T-helper 17 cell (primary cell): Measurements from ENCODE around the gene EIF2A. TPM values are rescaled to one million over a fixed set of nuclear protein-coding genes. Genes with fewer than 3 reads are reported as not detected.
"Not testable (repeated sequence)": the region's sequence is repeated elsewhere in the genome, so short reads cannot be mapped to it uniquely, and the experiment has no call there.

Experiments used
- ATAC-seq: fragments of 150-1000 bp; cut with Tn5 transposase; 2 replicates; pipeline ENCODE4 v1.10.0; 2021; ENCODE audit warnings: mild to moderate bottlenecking, moderate library complexity
- DNase-seq, 3 donors: peaks; one replicate each; pipeline versions ENCODE4 v3.0.0 to v3.0.0-alpha.2; 2020 to 2021
- H3K9me3 ChIP-seq: one replicate; pipeline ENCODE4 v1.7.0; 2013; ENCODE audit warnings: low read length, mild to moderate bottlenecking; ENCODE audit not compliant: control insufficient read depth, poor library complexity, severe bottlenecking
- H3K27ac Mint-ChIP-seq: one replicate; pipeline ENCODE4 v1.8.0; 2022; ENCODE audit warnings: mild to moderate bottlenecking, moderate library complexity, mixed read lengths
- H3K27me3 Mint-ChIP-seq: one replicate; pipeline ENCODE4 v1.8.0; 2022; ENCODE audit warnings: mixed read lengths
- H3K36me3 Mint-ChIP-seq: one replicate; pipeline ENCODE4 v1.8.0; 2022; ENCODE audit warnings: low read depth, mixed read lengths
- H3K4me1 Mint-ChIP-seq: one replicate; pipeline ENCODE4 v1.8.0; 2022; ENCODE audit warnings: mild to moderate bottlenecking, mixed read lengths
- H3K4me3 Mint-ChIP-seq: one replicate; pipeline ENCODE4 v1.8.0; 2022; ENCODE audit warnings: mild to moderate bottlenecking, moderate library complexity, mixed read lengths
- total RNA-seq, 4 donors: library from RNA in 2 of 4; stranded (reverse) in 2 of 4; gene quantifications; one replicate each; pipeline ENCODE4 v1.2.3 and lab custom pipeline; 2022 to 2026

Gene EIF2A
- 100 to 1,000 TPM; 132 to 144 TPM for total RNA-seq
- total RNA-seq (lab: John Stamatoyannopoulos, UW): 146 to 193 reads per million in 2 donors

DNA sequence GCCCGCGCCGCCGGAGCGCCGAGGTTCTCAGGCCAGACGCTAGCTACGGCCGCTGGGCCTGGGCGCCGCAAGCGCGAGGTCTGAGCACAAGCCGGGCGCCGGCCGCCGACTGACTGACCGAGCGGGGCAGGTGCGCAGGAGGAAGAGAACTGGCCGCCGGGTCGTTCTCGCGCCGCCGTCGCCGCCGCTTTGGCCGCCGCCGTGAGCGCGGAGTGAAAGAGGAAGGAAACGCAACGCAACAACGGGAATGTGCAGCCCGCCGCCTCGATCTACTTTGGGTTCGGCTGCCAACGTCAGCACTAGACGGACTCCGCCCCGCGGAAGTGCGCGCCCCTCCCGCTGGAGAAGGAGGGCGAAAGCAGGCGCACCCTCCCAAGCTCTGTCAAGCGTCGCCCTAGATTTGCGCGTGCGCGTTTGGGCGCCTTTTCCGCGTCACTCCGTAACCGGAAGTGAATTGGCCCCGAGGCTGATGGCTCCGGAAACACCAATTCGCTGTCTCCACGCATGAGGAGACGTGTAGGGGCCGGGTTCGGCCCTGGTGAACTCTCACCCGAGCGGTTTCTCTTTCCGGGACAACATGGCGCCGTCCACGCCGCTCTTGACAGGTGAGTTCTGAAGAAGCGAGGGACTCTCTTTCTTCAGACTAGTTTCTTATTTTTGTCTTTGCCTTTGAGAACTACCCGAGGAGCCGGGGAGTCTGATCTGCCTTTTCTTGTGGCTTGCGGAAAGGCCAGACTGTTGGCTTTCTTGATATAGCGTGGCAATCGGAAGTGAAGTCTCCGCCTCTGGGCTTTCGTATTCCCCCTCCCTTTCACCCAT, at the start of gene EIF2A, which contains the start of gene SERP1:
Gene EIF2A, plus strand, starts transcription at position 562 of the 819 bp plus-strand sequence. Its CDS starts 16 bp downstream, at position 578.
Gene SERP1, minus strand, starts transcription at position 271 of the 819 bp plus-strand sequence. CDS start 361 bp downstream, outside the sequence.
- peaks cover 50% of the 10 kb centered on the region for H3K4me1 Mint-ChIP-seq
- H3K36me3 Mint-ChIP-seq: no peaks in the 10 kb centered on the region
- H3K27me3 Mint-ChIP-seq: no peaks in the 10 kb centered on the region

GRCh38 chr3:150497956-150498355, 48.6 kb upstream of the EIF2A start:
- Mint-ChIP-seq H3K4me3 (no peak overlapping the region), H3K36me3 (no peaks in the 10 kb centered on the region), H3K27me3 (peaks cover 6% of the 10 kb centered on the region), H3K27ac (no peak overlapping the region), H3K4me1 (peaks cover 2% of the 10 kb centered on the region)
- ATAC-seq (no peak), DNase-seq (no peak)
- H3K9me3 ChIP-seq: no peaks in the 10 kb centered on the region

More for the DNA sequence above, at the start of gene EIF2A, which contains the start of gene SERP1:
- H3K9me3 ChIP-seq: no peaks in the 10 kb centered on the region
- ATAC-seq (peak; percentile 90), DNase-seq (peak; percentile 98 to 99 (median 99))
- Mint-ChIP-seq H3K27ac (peak within 1 kb of the TSS; percentile 96), H3K4me3 (peak within 1 kb of the TSS; percentile 97)

- H3K27me3 Mint-ChIP-seq: peaks cover 22% of the 10 kb centered on the region
- not testable (repeated sequence) for H3K27ac Mint-ChIP-seq, H3K4me1 Mint-ChIP-seq, H3K36me3 Mint-ChIP-seq, H3K4me3 Mint-ChIP-seq, H3K9me3 ChIP-seq, ATAC-seq, DNase-seq
Measured at GRCh38 chr3:150500960-150501359, 45.6 kb upstream of the EIF2A start.

GRCh38 chr3:150503402-150504099, 43.0 kb upstream of the EIF2A start:
- peaks cover 2% of the 10 kb centered on the region for H3K9me3 ChIP-seq
- H3K36me3 Mint-ChIP-seq: no peaks in the 10 kb centered on the region
- H3K27ac Mint-ChIP-seq: no peak overlapping the region
- H3K27me3 Mint-ChIP-seq: peaks cover 33% of the 10 kb centered on the region
- ATAC-seq: no peak
- H3K4me3 Mint-ChIP-seq: no peak overlapping the region
- no peaks in the 10 kb centered on the region for H3K4me1 Mint-ChIP-seq
- no peak for DNase-seq

DNA sequence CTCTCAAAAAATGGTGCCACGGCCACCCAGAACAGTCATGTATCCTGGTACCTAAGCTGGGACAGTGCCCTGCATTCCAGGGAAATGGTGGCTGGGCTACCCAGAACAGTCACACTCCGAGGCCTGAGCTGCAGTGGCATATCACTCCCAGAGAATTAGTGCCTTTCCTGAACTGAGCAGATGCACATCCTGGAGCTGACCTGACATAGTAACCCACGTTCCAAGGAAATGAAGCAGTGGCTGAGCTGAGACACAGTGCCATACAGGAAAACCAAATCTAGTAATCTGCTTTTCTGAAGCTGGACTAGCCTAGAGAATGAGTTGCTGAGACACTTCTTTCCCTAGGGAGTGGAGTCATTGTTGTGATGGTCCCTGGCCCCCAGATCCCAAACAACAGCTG, 42.1 kb upstream of the EIF2A start:
- H3K27me3 Mint-ChIP-seq: peaks cover 42% of the 10 kb centered on the region
- H3K27ac Mint-ChIP-seq: no peak overlapping the region
- H3K9me3 ChIP-seq: peaks cover 2% of the 10 kb centered on the region
- no peak overlapping the region for H3K4me3 Mint-ChIP-seq
- ATAC-seq: no peak
- no peak for DNase-seq
- peaks cover 2% of the 10 kb centered on the region for H3K36me3 Mint-ChIP-seq
- no peaks in the 10 kb centered on the region for H3K4me1 Mint-ChIP-seq

- H3K9me3 ChIP-seq: peaks cover 2% of the 10 kb centered on the region
- H3K27ac Mint-ChIP-seq: no peak overlapping the region
- ATAC-seq (no peak), DNase-seq (no peak)
- H3K27me3 Mint-ChIP-seq: peaks cover 65% of the 10 kb centered on the region
- H3K4me3 Mint-ChIP-seq: no peak overlapping the region
- H3K36me3 Mint-ChIP-seq: peaks cover 4% of the 10 kb centered on the region
- H3K4me1 Mint-ChIP-seq: peaks cover 7% of the 10 kb centered on the region
Measured at GRCh38 chr3:150508401-150508800, 38.2 kb upstream of the EIF2A start.

DNA sequence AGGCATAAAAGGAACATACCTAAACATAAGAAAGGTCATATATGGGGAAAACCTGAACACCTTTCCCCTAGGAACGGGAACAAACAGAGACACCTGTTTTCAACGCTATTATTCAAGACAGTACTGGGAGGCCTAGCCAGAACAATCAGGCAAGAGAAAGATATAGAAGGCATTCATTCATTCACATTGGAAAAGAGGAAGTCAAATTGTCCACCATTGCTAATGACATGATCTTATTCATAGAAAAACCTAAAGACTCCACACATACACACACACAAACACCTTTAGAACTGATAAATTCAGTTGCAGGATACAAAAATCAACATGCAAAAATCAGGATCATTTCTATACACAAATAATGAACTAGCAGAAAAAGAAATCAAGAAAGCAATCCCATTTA, 36.8 kb upstream of the EIF2A start:
- peaks cover 2% of the 10 kb centered on the region for H3K9me3 ChIP-seq
- Mint-ChIP-seq H3K4me1 (peaks cover 7% of the 10 kb centered on the region), H3K36me3 (peaks cover 4% of the 10 kb centered on the region), H3K4me3 (no peak overlapping the region), H3K27me3 (peaks cover 54% of the 10 kb centered on the region), H3K27ac (no peak overlapping the region)
- DNase-seq (no peak), ATAC-seq (no peak)

DNA sequence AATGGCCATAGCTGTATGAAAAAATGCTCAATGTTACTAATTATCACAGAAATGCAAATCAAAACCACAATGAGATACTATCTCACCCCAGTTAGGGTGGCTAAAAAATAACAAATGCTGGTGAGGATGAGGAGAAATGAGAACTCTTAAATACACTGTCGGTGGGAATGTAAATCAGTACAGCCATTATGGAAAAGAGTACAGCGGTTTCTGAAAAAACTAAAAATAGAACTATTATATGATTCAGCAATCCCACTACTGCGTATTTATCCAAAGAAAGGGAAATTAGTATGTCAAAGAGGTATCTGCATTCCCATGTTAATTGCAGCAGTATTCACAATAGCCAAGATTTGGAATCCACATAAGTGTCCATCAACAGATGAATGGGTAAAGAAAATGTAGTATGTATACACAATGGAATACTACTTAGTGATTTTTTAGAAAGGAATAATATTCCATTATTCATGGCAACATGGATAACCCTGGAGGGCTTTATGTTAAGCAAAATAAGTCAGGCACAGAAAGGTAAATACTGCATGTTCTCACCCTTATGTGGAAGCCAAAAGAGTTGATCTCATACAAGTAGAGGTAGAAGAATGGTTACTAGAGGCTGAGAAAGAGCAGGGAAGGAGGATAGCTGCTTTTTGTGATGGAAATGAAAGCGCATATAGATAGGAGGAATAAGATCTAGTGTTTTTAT, 35.3 kb upstream of the EIF2A start:
- Mint-ChIP-seq H3K4me1 (peaks cover 7% of the 10 kb centered on the region), H3K27ac (no peak overlapping the region), H3K27me3 (peaks cover 53% of the 10 kb centered on the region), H3K36me3 (peaks cover 4% of the 10 kb centered on the region), H3K4me3 (no peak overlapping the region)
- no peak for ATAC-seq
- peaks cover 2% of the 10 kb centered on the region for H3K9me3 ChIP-seq
- no peak for DNase-seq

DNA sequence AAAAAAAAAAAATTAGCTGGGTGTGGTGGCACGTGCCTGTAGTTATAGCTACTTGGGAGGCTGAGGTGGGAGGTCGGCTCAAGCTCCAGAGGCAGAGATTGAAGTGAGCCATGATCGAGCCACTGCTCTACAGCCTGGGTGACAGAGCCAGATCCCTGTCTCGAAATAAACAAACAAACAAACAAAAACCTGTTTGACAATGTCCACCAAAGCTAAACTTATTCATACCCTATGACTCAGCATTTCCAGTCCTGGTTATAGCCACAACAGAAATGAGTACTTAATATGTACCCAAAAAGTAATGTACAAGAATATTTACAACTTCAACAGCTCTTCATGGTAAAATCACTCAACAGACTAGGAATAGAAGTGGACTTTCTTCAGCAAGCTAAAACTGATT, 31.4 kb upstream of the EIF2A start:
- no peak overlapping the region for H3K27ac Mint-ChIP-seq
- ATAC-seq: no peak
- no peaks in the 10 kb centered on the region for H3K9me3 ChIP-seq
- no peak overlapping the region for H3K4me3 Mint-ChIP-seq
- H3K4me1 Mint-ChIP-seq: peaks cover 5% of the 10 kb centered on the region
- H3K27me3 Mint-ChIP-seq: peaks cover 23% of the 10 kb centered on the region
- H3K36me3 Mint-ChIP-seq: peaks cover 2% of the 10 kb centered on the region
- no peak for DNase-seq

DNA sequence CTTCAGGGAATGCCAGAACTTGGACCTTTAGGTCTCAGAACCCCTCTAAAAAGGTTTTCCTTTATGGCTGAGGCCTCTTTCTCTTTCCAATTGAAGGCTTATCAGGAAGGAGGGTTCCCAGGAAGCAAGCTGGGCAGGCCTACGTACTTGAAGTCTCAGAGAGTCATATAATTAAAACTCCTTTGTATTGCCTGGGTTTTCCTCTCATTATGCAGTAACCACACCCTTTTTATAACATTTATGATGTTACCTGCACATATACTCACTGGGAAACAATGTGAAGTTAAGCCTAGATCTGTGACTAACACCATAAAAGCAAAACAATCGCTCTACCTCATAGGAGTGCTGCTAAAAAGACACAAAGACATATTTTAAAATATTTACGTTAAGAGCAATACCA, 27.6 kb upstream of the EIF2A start:
- Mint-ChIP-seq H3K4me1 (no peaks in the 10 kb centered on the region), H3K4me3 (no peak overlapping the region), H3K27ac (no peak overlapping the region), H3K36me3 (no peaks in the 10 kb centered on the region), H3K27me3 (peaks cover 14% of the 10 kb centered on the region)
- H3K9me3 ChIP-seq: no peaks in the 10 kb centered on the region
- no peak for DNase-seq
- no peak for ATAC-seq

- Mint-ChIP-seq H3K27me3 (peaks cover 12% of the 10 kb centered on the region), H3K4me3 (no peak overlapping the region), H3K4me1 (no peaks in the 10 kb centered on the region), H3K36me3 (no peaks in the 10 kb centered on the region), H3K27ac (no peak overlapping the region)
- DNase-seq (no peak), ATAC-seq (no peak)
- H3K9me3 ChIP-seq: no peaks in the 10 kb centered on the region
Measured at GRCh38 chr3:150520408-150520807, 26.2 kb upstream of the EIF2A start.

DNA sequence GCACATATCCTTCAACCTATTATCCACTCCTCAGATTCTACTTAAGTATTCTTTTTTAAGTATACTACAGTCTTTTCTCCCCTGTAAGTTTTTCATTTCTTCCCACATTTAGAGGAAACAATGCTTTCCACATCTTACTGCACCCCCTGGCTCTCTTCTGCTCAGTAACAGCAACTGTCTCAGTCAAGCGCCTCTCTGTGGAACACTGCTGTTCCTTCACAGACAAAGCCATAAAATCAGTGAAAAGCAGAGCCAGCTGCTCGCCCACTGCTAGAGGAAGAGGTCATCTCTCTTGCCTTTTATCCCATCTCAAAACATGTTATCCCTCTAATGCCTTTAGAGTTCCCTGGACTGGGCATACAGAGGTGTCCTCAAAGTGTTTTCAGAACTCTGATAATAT, 25.1 kb upstream of the EIF2A start:
- H3K27ac Mint-ChIP-seq: no peak overlapping the region
- no peak for DNase-seq
- H3K36me3 Mint-ChIP-seq: no peaks in the 10 kb centered on the region
- H3K4me3 Mint-ChIP-seq: no peak overlapping the region
- peaks cover 9% of the 10 kb centered on the region for H3K27me3 Mint-ChIP-seq
- no peak for ATAC-seq
- no peaks in the 10 kb centered on the region for H3K4me1 Mint-ChIP-seq
- no peaks in the 10 kb centered on the region for H3K9me3 ChIP-seq

GRCh38 chr3:150523538-150523937, 23.0 kb upstream of the EIF2A start:
- DNase-seq (no peak), ATAC-seq (no peak)
- Mint-ChIP-seq H3K36me3 (no peaks in the 10 kb centered on the region), H3K27me3 (peaks cover 9% of the 10 kb centered on the region), H3K27ac (no peak overlapping the region), H3K4me1 (peaks cover 2% of the 10 kb centered on the region), H3K4me3 (no peak overlapping the region)
- H3K9me3 ChIP-seq: no peaks in the 10 kb centered on the region
